ENCODE results near the gene PRUNE2.
A peak's percentile ranks its signal among the peaks of the same experiment; 100 is the strongest.
"Not testable (repeated sequence)": the region's sequence is repeated elsewhere in the genome, so short reads cannot be mapped to it uniquely, and the experiment has no call there.

Gene PRUNE2

DNA sequence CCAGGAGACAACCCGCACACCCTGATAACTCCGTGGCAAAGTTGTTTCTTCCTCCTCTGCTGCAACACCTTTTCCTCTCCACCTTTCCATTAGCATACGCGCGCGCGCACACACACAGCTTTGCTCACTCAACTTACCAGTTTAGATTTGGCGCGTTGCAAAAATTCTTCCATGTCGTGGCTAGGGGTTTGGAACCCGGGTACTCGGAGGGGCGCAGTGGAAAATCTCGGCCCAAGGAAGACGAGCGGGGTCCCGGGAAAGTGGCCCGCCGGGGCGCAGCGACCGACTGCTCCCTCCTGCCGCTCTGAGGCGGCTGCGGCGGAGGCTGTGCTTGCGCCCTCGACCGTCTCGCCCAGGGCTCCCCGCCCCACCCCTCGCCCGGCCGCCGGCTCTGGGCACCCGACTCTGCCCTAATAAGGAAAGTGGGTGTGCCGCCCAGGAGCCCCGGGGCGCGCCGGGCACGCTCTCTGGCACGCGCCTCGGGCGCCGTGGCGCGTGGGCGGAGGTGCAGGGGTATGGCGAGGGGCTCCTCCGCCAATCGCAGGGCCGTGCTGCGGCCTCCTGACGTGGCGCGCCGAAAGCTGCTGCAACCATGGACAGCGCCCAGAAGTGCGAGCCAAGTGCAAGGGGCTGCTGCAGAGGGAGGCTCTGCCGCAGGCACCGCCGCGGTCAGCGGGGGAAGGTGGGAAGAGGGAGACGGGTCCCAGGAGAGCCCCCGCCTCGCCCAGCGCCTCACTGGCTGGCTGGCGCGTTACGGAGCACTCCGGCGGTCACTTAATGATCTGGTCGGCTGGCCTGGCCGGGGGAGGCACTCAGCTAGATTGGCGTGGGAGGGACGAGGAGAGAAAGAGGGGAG, at the start of gene PRUNE2:
Gene PRUNE2 (minus strand): TSS at position 324 of the 856 bp plus-strand sequence. CDS start 151 bp downstream, at position 173.
- DNase-seq (ENCODE audit: low read depth) = no peak

GRCh38 chr9:76955406-76955805, 49.5 kb upstream of the PRUNE2 start:
- not testable (repeated sequence) for DNase-seq (ENCODE audit: low read depth)

- no peak for DNase-seq (ENCODE audit: low read depth)
These were observed 44.0 kb upstream of the PRUNE2 start for GRCh38 chr9:76949865-76950264.

- no peak for DNase-seq (ENCODE audit: low read depth)
These were observed 38.1 kb upstream of the PRUNE2 start for GRCh38 chr9:76944011-76944410.

- no peak for DNase-seq (ENCODE audit: low read depth)
These were observed 37.1 kb upstream of the PRUNE2 start for GRCh38 chr9:76943054-76943453.

DNA sequence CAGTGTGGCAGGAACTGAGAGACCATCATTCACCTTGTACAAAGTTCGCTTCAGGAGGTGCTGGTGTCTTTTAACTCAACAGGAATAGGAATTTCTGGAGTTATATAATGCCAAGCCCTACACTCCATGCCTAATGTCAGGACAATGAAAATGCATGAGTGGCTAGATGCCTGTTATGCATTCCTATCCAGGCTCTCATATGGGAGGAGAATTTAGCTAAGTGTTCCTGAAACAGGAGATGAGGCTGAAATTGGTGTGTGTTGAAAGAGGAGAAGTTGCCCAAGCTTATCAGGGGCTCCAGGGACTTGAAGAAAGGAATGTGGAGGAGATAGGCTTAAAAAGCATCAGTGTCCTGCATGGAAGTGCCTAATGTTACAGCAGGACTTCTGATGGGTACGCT, 26.8 kb upstream of the PRUNE2 start:
- DNase-seq (ENCODE audit: low read depth) = no peak

- DNase-seq (ENCODE audit: low read depth) = no peak
These were observed 26.4 kb upstream of the PRUNE2 start for GRCh38 chr9:76932265-76932664.

DNA sequence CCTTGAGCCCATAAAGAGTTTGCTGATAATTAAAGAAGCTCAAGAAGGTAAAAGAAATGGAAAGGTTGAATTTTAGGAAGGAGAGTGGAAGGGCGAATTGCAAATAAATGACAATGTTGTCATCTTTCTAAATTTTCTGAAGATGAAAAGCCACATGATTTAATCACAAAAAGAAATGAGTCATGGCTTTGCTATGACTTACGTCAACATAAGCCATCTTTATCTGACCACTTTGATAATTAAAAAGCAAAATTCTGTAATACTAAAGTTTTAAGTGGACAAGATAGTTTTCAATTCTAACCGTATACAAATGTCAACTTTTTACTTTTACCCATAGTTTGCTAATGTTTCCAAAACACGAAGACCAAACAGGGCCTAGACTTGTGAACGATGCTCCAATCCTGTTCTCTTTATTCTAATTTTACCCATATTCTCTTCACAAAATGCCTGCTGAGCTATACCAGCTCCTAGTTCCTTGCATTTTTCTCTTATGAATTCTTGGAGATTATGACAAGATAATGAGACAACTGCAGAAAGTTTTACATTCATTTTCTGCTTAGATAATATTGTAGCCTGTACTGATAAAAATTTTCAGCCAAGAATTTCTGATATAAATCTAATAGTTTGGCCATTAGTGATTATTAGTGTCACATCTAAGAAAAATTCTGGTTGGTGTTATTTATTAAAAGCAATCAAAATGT, 21.8 kb upstream of the PRUNE2 start:
- peak; percentile 70 for DNase-seq (ENCODE audit: low read depth)

- no peak for DNase-seq (ENCODE audit: low read depth)
These were observed 20.9 kb upstream of the PRUNE2 start for GRCh38 chr9:76926846-76927245.

GRCh38 chr9:76926324-76926741, 20.4 kb upstream of the PRUNE2 start:
- peak; percentile 92 for DNase-seq (ENCODE audit: low read depth)

DNA sequence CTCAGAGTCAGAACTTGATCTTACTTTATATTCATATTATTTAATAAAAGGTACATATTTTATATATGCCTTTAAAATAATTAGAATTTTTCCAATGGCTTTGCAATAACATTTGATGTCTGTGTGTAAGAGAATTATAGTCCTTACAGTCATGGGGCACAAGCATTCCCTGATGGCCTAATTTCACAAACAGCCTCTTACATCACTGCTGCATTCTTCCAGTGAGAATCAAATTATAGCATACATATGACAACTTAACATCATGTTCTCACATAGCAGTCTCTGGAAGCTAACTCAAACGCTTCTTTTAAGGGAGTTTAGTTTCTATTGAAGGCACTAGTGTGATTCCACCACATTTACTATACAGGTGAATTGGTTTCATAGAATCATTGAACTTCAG, 15.3 kb upstream of the PRUNE2 start:
- no peak for DNase-seq (ENCODE audit: low read depth)

DNA sequence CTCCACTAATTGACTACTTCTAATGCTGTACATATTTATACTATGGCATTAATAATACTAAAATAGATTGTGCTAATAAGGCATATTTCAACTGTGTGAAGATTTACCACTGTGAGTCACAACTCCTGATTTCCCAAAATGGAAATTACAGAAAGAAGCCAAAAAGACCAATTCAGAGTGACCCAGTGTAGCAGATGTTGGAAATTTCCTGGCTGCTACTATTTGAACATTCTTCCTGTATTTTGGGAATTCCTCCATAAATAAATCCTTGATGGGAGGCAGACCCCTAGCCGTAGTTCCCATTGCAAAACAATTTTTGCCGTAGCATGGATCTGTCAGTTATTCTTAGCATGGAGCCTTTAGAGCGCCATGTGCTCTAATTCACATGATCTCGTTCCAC, 11.4 kb upstream of the PRUNE2 start:
- DNase-seq (ENCODE audit: low read depth) = no peak

GRCh38 chr9:76916231-76916630, 10.3 kb upstream of the PRUNE2 start:
- DNase-seq (ENCODE audit: low read depth) = no peak

DNA sequence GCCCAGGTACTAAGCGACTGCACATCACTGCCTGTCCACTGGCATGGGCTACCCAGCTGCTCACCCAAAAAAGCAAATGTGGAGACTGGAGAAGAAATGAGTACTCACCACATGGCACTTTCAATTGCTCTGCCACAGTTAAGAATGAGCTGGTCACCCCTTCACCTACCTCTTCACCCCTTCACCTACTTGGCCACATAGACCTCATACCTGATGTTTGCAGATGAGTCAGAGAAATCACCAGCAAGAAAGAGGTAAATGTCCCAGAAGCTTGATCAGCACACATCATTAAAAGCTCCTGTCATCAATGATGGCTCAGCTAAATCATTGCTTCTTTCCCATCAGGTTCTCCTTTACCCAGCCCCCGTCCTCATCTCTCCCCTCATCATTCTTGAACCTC, 7.6 kb upstream of the PRUNE2 start:
- DNase-seq (ENCODE audit: low read depth) = no peak

GRCh38 chr9:76912636-76913275, 6.8 kb upstream of the PRUNE2 start:
- no peak for DNase-seq (ENCODE audit: low read depth)

GRCh38 chr9:76911971-76912370, 6.1 kb upstream of the PRUNE2 start:
- DNase-seq (ENCODE audit: low read depth) = no peak

DNA sequence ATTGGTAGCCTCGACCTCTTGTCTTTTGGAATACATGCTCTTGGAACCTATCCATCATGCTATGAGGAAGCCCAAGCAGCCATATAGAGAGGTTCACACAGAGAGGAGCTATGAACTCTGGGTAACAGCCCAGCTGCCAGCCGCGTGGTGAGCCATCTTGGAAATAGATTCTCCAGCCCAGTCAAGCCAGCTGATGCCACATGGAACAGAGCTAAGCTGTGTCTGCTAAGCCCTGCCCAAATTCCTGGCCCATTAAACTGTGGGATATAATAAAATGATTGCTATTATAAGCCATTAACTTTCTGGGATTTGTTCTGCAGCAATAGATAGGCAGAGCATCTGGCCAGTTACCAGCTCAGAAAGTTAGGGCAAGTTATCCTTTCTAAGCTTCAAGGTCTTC, 4.9 kb upstream of the PRUNE2 start:
- no peak for DNase-seq (ENCODE audit: low read depth)

- DNase-seq (ENCODE audit: low read depth) = no peak
These were observed 697 bp upstream of the PRUNE2 start for GRCh38 chr9:76906647-76906975.

- no peak for DNase-seq (ENCODE audit: low read depth)
These were observed 1.1 kb downstream of the PRUNE2 start for GRCh38 chr9:76904661-76905457.

GRCh38 chr9:76902395-76902794, 3.5 kb downstream of the PRUNE2 start:
- no peak for DNase-seq (ENCODE audit: low read depth)

DNA sequence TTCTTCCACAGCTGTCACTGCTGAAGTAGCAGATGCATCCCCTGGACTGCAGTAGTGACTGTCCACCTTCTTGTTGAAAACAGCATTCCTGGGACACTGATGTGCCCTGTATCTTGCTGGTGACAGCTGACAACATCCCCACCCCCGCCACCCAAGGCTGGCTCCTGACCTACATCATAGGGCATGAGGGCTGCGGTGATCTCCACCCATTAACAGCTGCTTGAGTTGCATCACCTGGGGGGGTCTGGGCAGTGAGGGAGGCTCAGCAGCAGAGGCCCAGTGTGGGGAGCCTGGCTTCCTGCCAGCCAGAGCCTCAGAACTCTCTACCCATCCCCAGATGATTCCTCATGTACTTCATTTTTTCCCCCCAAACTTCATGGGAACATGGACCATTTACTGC, 4.1 kb downstream of the PRUNE2 start:
- no peak for DNase-seq (ENCODE audit: low read depth)

DNA sequence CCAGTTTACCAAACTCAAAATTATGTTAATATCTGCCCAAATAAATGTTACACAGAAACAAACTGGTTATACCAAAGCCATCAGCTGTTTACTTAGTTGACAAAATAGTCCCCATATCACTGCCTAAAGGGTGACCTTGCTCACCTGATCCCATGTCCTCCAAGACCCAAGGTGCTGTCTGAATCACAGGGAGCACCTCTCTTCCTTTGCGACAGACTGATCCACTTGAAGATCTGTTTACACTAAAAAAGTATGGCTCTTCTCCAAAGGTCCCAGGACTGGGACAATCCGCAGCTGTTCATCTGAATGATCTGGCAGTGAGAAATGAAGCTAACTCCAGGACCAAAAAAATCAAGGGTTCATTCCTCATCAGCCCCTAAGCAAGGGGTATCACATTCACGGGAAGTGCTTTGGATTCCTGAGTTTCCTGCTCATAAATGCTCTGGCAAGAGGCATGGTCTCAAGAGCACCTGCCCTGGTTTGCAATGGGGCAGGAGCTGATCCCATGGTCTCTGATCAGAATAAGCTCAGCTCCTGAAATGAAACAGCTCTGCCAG, 5.0 kb downstream of the PRUNE2 start:
- no peak for DNase-seq (ENCODE audit: low read depth)

Data from HS-5 (cell line).